SK-N-MC (cell line): ENCODE data around the gene FBLN7.

ENCODE experiments used
- EZH2 ChIP-seq: fragments of 200-600 bp; sonication (generic); IDR thresholded peaks from one replicate; pipeline ENCODE4 v1.6.1; 2017; ENCODE audit warnings: antibody characterized with exemption
- POLR2AphosphoS5 ChIP-seq: IDR thresholded peaks from 2 replicates; pipeline ENCODE4 v1.6.1; 2012; ENCODE audit warnings: mild to moderate bottlenecking, low read depth, low read length, borderline replicate concordance

DNA sequence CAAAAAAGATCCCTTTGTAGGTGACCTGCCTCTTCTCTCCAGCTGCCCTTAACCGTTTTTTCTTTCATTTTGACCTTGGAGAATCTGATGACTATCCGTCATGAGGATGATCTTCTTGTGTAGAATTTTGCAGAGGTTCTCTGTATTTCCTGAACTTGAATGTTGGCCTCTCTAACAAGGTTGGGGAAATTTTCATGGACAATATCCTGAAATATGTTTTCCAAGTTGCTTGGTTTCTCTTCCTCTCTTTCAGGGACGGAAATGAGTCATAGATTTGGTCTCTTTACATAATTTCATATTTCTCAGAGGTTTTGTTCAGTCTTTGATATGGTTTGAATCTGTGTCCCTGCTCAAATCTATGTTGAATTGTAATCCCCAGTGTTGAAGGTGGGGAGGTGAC, 82.6 kb downstream of the FBLN7 start:
- TF ChIP-seq EZH2 (no peak), POLR2AphosphoS5 (no peak)
